Testis (tissue), 2 donors: Measurements from ENCODE around the gene BNC2.

ENCODE experiments used
- POLR2A ChIP-seq: fragments of 450-650 bp; IDR thresholded peaks from one replicate; pipeline ENCODE4 v1.6.1; 2017; ENCODE audit warnings: antibody characterized with exemption, mild to moderate bottlenecking, moderate library complexity
- TF ChIP-seq, protein P1 (sequence below), 3 experiments: fragments of 450-650 bp in 2 of 3; fragments of 200-600 bp in 1 of 3; sonication (generic) in 1 of 3; IDR thresholded peaks; one replicate each; pipeline ENCODE4 v1.5.1; 2016 to 2019; ENCODE audit warnings: antibody characterized with exemption in 3 of 3, mild to moderate bottlenecking in 2 of 3, moderate library complexity in 1 of 3

DNA sequence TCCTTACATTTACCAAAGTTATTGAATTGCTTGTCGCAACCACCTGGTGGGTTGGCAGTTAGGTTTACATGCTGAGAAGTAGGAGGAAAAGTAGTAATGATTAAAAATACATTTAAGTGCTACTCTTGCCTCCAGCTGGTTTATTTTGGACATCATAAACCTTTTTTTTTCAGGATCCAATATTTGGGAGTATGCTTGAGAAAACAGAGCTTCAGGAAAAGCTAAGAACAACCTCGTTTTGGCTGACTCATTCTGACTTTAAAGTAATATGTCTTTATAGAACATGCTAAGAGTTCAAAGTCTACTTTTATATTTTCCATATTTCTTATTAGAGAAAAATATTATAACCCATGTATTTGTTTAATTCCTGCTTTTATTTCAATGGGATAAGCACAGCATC lies 41.7 kb upstream of the BNC2 start:
- no peak for TF ChIP-seq POLR2A
- TF ChIP-seq, protein P1, sequence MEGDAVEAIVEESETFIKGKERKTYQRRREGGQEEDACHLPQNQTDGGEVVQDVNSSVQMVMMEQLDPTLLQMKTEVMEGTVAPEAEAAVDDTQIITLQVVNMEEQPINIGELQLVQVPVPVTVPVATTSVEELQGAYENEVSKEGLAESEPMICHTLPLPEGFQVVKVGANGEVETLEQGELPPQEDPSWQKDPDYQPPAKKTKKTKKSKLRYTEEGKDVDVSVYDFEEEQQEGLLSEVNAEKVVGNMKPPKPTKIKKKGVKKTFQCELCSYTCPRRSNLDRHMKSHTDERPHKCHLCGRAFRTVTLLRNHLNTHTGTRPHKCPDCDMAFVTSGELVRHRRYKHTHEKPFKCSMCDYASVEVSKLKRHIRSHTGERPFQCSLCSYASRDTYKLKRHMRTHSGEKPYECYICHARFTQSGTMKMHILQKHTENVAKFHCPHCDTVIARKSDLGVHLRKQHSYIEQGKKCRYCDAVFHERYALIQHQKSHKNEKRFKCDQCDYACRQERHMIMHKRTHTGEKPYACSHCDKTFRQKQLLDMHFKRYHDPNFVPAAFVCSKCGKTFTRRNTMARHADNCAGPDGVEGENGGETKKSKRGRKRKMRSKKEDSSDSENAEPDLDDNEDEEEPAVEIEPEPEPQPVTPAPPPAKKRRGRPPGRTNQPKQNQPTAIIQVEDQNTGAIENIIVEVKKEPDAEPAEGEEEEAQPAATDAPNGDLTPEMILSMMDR (IDR thresholded peaks at IDR 0.05), result no peak
